Left colon (tissue), 2 donors: ENCODE results near the gene CCDC24. TPM values are rescaled to one million over a fixed set of nuclear protein-coding genes. Genes with fewer than 3 reads are reported as not detected.

ENCODE experiments used
- ATAC-seq: fragments of 200-7000 bp; cut with Tn5 transposase; one replicate; pipeline ENCODE4 v1.9.1; 2020; ENCODE audit warnings: mild to moderate bottlenecking, moderate library complexity
- DNase-seq, 2 donors: peaks; one replicate each; pipeline ENCODE4 v3.0.0-alpha.2; 2020
- intact Hi-C, 2 donors: fragments of 100-400 bp; cut with DNase I in 1 of 2; cut with micrococcal nuclease in 1 of 2; formaldehyde crosslinking; loops; one replicate each; pipeline versions ENCODE4 v1.11.2 to v1.14.0; 2022; cut with DNase I, micrococcal nuclease
- total RNA-seq, 2 donors: library from RNA; stranded (reverse); fragmentation: NEBNext Ultra II Directional; extraction: Animal tissue kit (Norgen Biotek cat#: 25700); gene quantifications; one replicate each; pipeline ENCODE4 v1.2.1, GENCODE V29; 2021
- donor health status: DM: no; HTN: no; CAD: no.
- donor health status: DM: yes; HTN: yes; CAD: no.

Gene CCDC24
- total RNA-seq, 2 donors from 2014 or later: 22.4 to 22.6 TPM

DNA sequence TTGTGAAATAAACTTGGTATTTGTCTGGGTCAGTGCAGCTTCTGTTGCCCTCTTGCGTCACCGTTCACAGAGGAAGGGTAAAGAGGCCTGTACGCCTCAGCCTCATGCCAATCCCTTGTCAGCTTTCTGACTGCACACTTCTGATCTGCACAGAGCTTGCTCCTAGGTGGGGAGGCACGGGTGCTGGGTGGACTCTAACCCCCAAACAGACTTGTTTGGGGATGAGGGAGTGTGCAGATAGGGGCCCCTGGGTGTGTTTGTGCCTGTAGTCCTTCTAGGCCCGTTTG lies 13.2 kb upstream of the CCDC24 start:
- ATAC-seq: no peak
- DNase-seq: no peak

DNA sequence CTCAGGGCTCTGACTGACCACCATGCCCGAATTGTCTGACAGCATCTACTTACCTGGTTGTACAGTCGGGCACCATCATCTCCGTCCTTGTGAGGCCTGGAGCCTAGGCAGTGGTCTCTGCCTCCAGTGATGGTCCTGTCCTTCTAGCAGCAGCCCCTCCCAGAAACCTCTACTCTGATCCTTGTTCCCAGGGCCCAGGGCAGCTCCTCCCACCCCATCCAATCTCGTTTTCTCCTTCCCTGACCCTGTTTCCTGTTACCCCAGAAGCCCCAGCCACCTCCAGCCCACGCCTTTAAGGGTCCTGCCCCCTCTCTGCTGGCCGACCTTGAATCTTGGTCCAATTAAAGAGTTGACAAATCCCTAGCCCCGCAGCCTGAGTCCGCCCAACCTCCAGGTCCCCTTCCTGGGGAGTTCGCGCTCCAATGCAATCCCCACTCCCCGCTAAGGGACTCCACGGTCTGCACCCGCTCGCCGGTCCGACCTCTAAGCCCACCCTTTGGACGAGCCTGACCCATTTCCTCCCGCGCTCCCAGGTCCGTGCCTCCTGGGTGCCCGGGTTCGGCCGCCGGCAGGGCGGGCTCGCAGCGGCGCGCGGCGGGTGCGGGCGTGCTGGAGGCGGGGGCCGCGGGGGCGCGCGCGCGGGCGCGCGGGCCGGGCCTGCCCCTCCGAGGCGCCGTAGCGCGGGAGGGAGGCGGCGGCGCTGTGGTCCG lies 12.7 kb upstream of the CCDC24 start, which contains the start of gene B4GALT2:
B4GALT2 (plus strand) TSS at position 660 of the 710 bp plus-strand sequence. CDS start 1,951 bp downstream, outside the sequence.
- intact Hi-C loops: no loop called here
- ATAC-seq (peak; percentile 13), DNase-seq (peak; percentile 50 to 65)

More for the DNA sequence above, 13.2 kb upstream of the CCDC24 start:
- intact Hi-C loops: no loop called here

DNA sequence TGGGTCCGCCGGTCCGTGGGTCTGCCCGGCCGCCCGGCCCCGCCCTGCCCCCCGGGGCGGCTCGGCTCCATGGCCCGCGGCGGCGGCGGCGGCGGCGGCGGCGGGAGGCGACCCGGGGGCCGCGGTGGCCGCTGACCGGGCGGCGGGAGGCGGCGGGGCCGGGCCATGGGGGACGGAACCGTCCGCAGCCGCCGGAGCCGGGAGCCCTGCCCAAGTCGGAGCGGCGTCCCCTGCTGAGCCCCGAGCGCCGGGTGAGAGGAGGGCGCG lies 12.2 kb upstream of the CCDC24 start:
- ATAC-seq (no peak), DNase-seq (no peak)
- intact Hi-C loops: no loop called here

DNA sequence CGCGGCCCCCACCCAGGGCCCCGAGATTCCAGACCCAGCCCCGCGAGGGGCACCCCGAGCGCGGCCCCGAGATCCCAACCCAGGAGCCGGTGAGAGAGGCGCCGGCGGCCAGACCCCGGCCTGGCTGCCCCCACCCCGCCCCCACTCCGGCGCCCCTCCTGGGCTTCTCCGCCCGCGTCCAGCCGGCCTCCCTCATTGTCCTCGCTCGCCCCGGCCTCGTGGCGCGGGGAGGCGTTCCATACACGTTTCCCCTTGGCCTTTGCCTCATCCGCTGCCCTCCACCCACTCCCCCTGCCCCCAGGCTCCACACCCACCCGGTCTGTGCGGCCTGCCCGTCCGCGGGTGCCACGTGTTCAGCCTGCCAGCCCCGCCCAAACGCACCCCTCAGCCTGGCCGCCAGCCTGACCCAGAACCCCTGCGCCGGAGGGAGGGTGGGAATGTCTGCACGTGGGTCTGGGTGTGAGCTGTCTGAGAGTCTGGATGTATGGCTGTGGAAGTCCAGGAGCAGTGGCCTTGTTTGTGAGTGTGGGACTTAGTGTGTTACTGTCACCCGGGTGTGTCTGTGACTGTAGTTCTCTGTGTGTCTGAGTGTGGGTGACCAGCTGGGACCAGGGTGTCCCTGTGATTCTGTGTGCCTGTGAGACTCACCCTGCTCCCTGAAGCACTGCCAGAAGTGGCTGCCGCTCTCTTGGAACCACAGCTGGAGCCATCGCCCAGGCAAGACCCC lies 11.7 kb upstream of the CCDC24 start:
- intact Hi-C loops: no loop called here
- peak; percentile 41 for ATAC-seq
- peak; percentile 76 to 83 for DNase-seq

DNA sequence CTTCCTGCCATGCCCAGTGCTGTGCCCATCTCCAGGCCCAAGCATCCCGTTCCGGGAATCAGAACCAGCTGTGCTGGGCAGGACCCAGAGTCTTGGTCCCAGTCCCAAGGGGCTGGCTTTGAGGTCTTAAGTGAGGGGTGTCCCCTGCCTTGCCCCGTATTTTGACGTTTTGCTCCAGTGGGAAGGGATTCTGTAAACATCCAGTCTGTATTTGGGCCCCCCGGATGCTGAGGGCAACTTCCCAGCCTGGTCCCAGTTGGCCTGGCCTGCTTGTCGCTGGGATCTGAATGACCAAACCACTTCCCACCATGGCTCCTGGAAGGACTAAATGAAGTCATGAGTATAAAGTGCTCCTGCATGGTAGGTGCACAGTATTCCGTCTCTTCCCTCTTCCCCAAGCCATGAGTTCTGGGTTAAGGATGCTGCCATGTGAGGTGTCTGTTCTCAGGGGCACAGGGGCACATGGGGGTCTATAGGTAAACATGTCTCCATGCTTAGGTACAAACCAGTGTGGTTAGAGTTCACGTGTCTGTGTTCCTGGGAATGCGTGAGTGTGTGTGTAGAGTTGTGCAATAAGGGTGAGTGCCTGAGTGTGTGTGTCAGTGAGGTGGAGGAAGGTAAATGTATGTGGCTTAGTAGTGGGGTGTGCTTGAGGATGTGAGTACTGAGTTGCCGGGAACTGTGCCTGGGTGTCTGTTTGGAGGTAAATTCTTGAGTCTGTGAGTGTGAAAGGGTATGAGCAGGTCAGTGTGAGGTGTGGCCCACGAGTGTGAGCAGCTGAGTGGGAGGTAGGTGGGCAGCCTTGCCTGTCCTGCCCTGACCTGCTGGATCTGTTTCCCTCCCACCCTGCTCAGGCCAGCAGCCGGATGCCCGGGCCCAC lies 10.9 kb upstream of the CCDC24 start:
- intact Hi-C loops: no loop called here
- DNase-seq: peak; percentile 13 to 28
- ATAC-seq: peak; percentile 26

DNA sequence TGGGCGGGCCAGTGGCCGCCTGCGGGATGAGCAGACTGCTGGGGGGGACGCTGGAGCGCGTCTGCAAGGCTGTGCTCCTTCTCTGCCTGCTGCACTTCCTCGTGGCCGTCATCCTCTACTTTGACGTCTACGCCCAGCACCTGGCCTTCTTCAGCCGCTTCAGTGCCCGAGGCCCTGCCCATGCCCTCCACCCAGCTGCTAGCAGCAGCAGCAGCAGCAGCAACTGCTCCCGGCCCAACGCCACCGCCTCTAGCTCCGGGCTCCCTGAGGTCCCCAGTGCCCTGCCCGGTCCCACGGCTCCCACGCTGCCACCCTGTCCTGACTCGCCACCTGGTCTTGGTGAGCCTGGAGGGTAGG lies 10.3 kb upstream of the CCDC24 start:
- intact Hi-C loops: no loop called here
- peak; percentile 80 to 81 for DNase-seq
- peak; percentile 78 for ATAC-seq

DNA sequence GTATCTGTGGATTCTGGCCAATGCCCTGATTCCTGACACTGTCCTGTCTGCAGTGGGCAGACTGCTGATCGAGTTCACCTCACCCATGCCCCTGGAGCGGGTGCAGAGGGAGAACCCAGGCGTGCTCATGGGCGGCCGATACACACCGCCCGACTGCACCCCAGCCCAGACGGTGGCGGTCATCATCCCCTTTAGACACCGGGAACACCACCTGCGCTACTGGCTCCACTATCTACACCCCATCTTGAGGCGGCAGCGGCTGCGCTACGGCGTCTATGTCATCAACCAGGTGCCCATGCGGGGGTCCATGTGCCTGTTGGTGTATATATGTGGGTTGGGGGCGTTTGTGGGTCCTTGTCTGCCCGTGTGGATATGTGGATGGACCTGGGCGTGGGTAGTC lies 9.8 kb upstream of the CCDC24 start:
- intact Hi-C loops: no loop called here
- peak; percentile 17 to 28 for DNase-seq
- ATAC-seq: no peak

DNA sequence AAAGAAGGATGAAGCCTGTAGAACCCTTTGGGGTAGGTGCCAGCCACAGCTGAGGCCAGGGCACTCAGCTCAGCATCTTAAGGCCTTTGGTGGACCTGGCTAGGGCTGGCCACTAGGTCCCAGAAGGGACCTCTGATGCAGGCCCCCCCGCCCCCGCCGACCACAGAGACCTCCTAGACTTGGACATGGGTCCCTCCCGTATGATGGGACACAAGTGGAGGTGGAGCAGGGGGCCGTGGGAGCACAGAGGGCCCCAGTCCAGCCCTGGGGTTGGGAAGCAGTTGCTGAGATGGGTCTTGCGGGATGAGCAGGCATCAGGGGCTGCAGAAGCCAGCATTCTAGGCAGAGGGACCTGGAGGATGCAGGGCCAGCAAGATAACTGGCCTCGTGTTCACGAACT lies 9.2 kb upstream of the CCDC24 start:
- peak in 1 of 2 donors; percentile 8 for DNase-seq
- ATAC-seq: no peak
- intact Hi-C loops: no loop called here

DNA sequence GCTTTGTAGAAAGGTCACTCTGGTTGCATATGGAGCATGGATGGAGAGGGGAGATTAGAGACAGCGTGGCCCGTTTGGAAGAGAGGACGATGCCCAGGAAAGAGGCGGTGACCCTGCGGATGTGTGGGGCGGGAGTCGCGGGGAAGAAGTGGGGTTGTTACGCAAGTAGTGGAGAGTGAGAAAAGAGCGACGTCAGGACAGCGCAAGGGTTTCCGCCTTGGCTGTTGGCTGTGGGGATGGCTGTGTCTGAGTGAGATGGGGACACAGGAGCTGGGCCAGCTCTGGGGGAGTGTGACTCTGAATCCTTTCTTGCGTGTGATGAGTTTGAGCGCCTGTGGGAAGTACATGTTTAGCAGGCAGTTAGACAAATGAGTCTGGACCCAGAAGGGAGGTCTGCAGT lies 8.6 kb upstream of the CCDC24 start:
- ATAC-seq: no peak
- intact Hi-C loops: no loop called here
- peak in 1 of 2 donors; percentile 7 for DNase-seq

DNA sequence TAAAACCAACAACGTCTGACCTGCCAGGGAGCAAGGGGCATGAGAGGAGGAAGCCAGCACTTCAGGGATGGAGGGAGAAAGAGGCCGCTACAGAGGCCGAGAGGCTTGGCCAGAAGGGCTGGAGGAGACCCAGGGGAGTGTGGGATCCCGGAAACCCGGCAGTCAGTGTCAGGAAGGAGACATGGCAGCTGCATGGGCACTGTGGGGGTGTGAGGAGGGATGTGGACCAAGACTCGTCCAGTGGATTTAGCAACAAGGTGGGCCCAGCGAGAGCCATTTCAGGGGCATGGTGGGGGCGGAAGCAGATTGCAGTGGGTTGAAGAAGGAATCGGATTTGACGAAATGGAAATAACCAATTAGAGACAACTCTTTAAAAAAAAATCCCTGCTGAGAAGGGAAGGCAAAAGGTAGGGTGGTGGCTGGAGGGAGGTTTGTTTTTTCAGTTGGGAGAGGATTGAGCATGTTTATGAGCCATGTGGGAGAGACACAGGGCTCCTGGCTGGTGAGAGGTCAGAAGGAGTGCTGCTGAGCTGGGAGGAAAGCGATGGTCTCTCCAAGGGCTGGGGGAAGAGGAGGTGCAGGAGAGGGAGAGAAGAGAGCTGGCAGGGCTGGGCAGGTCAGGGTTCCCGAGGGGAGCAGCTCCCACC lies 8.0 kb upstream of the CCDC24 start:
- ATAC-seq (no peak), DNase-seq (no peak)
- intact Hi-C loops: no loop called here

DNA sequence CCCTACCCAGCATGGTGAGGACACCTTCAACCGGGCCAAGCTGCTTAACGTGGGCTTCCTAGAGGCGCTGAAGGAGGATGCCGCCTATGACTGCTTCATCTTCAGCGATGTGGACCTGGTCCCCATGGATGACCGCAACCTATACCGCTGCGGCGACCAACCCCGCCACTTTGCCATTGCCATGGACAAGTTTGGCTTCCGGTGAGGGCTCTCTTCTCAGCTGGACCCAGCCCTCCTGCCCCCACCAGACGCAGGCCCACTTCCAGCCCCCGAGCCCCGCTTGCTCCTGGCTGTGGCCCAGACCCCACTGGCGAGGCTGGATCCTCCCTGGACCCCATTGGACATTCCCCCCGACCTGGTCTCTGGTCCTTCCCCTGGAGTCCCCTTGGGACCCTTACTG lies 6.5 kb upstream of the CCDC24 start:
- intact Hi-C loops: no loop called here
- DNase-seq: no peak
- ATAC-seq: no peak

DNA sequence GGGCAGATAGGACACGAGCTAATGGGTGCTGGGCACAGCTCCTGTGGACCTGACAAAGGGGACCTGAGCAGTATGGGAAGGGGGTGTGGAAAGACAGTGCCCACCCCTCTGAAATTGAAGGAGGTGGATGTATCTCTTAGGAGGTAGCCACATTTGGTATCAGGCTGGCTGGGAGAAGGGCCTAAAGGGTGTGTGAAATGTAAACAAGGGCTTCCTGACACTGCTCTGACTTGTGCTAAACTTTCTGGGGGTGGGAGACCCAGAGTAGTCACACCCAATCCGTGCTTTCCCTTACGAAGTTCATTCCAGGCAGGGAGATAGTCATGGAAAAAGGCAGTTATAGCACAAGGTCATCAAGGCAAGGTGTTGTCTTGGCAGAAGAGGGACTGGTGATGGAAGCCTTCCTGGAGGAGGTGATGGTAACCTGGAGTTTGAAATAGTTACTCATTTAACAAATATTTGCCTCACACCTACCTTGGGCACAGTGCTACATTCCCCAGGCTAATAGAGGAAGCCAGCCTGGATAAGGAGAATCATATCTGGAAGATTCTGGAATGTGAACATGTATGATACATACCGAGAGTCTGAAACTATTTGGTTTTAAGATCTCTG lies 5.3 kb upstream of the CCDC24 start:
- DNase-seq (peak in 1 of 2 donors; percentile 24), ATAC-seq (no peak)
- intact Hi-C loops: no loop called here

DNA sequence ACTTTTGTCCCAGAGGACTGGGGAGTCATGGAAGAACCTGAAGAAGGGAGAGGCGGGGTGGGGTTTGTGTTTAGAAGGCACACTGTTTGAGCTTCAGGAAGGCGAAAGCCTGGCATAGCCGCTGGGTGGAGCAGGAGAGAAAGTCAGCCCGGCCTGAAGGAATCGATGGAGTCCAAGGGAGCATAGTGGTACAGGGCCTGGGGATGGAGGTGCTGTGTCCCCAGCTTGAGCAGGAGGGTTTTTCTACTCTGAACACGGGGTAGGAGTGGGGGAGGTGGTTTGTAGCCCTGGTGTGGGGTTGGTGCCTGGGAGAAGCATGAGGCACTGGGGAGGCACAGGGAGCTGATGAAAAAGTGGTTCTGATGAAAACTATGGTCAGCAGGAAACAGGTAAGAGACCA lies 4.7 kb upstream of the CCDC24 start:
- DNase-seq (peak; percentile 51 to 65), ATAC-seq (peak; percentile 46)
- intact Hi-C loops: no loop called here

DNA sequence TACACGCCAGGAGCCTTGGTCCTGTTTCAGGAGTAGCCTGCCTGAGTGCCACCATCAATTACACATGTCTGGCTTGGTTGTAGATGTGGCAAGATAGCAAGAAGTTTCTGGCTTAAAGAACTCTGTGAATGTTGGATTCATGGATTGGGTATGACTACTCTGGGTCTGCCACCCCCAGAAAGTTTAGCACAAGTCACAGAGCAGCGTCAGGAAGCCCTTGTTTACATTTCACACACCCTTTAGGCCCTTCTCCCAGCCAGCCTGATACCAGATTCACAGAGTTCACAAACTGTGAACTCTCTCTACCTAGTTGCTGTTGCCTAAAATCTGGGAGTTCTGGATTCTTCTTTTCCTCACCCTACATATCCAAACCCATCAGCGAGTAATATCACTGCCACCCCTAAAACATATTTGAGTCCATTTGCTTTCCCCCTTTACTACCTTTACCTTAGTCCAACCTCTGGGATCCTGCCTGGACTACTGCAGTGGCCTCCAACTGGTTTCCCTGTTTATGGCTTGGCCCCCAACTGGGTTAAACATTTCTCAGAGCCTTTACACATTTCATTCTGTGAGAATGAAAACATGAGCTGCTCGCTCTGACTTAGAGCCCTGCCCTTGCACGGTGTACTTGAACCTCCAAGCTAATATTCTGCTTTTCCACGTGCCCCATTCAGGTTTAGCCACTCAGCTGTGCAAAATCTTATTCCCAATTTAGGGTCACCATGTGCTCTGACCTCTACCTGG lies 4.1 kb upstream of the CCDC24 start:
- DNase-seq (peak in 1 of 2 donors; percentile 24), ATAC-seq (peak; percentile 15)
- intact Hi-C loops: no loop called here

DNA sequence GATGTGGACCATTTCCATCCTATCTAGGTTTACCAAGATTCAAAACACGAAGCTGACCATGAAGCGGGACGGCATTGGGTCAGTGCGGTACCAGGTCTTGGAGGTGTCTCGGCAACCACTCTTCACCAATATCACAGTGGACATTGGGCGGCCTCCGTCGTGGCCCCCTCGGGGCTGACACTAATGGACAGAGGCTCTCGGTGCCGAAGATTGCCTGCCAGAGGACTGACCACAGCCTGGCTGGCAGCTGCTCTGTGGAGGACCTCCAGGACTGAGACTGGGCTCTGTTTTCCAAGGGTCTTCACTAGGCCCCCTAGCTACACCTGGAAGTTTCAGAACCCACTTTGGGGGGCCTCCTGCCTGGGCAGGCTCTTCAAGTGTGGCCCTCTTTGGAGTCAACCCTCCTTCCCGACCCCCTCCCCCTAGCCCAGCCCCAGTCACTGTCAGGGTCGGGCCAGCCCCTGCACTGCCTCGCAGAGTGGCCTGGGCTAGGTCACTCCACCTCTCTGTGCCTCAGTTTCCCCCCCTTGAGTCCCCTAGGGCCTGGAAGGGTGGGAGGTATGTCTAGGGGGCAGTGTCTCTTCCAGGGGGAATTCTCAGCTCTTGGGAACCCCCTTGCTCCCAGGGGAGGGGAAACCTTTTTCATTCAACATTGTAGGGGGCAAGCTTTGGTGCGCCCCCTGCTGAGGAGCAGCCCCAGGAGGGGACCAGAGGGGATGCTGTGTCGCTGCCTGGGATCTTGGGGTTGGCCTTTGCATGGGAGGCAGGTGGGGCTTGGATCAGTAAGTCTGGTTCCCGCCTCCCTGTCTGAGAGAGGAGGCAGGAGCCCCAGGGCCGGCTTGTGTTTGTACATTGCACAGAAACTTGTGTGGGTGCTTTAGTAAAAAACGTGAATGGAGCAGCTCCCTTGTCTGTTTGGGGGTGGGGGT lies 864 bp upstream of the CCDC24 start:
- ATAC-seq (peak; percentile 1), DNase-seq (peak in 1 of 2 donors; percentile 38)
- intact Hi-C loops: no loop called here

DNA sequence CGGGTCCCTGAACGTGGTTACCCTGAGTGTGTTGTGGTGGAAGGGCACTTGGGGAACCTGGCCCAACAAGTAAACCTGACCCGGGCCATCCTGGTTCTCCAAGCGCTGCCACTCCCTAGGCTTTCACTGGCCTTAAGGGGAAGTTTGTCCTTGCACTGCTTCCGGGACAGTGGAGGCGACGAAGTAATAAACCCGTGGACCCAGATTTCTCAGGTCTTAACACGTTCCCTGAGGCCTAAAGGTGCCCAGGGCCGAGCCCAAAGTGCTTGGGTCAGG lies 261 bp upstream of the CCDC24 start:
- peak; percentile 55 for ATAC-seq
- intact Hi-C loops: no loop called here
- no peak for DNase-seq

DNA sequence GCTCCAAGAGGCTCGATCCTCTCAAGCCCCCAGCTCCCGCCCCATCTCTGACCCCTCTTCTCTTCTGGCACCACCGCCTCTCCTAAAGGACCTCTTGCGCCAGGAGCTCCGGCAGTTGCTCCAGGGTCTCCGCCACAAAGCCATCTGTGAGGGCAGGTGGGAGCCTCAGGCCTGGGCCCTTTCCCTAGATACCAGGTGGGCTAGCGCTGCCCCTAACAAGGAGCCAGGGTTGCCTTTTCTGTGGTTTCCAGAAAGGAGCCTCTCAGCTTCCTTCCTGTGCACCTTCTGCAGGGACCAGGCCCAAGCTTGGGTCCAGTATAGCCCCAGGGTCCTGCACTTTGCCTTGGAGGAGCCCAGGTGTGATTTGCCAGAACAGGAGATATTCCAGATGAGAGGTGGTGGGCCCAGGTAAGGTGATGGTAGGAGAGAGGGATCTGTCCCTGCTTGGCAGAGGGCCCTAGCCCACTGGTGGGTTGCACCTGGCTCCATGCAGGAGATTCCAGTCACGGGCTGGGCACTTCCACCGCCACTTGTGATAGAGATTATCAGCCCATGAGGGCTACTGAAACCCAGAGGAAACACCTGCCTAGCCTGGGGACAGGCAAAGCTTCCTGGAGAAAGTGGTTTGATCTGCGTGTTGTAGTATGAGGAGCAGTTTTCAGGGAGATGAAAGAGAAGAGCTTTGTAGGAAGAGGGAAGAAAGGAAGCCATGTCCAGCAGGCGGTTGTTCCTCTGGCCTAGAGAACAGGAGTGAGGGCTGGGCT lies 1.0 kb downstream of the CCDC24 start:
- intact Hi-C loops: no loop called here
- DNase-seq: no peak
- no peak for ATAC-seq
